NCI-H446 treated with DMSO at 0.1 percent for 48 hours (cell line): Measurements from ENCODE around the gene DEPDC5.
"Not testable (repeated sequence)": the region's sequence is repeated elsewhere in the genome, so short reads cannot be mapped to it uniquely, and the experiment has no call there.

Experiments
- DNase-seq: peaks from one replicate; lab custom pipeline; 2025; lab: John Stamatoyannopoulos, UW

DEPDC5 gene

GRCh38 chr22:31753634-31754501 is at the start of gene DEPDC5:
TSS of gene DEPDC5 (plus strand) at chr22:31754019. CDS start at chr22:31754922, 903 bp downstream.
- peak; percentile 87 for DNase-seq

- DNase-seq = no peak
Measured at GRCh38 chr22:31707519-31707918, 46.3 kb upstream of the DEPDC5 start.

- DNase-seq = not testable (repeated sequence)
Measured at GRCh38 chr22:31711226-31711625, 42.6 kb upstream of the DEPDC5 start.

GRCh38 chr22:31715147-31715778 is 38.6 kb upstream of the DEPDC5 start:
- DNase-seq = no peak

GRCh38 chr22:31719850-31720471 is 33.9 kb upstream of the DEPDC5 start:
- no peak for DNase-seq

- DNase-seq = no peak
Measured at GRCh38 chr22:31723723-31724122, 30.1 kb upstream of the DEPDC5 start.

- no peak for DNase-seq
Measured at GRCh38 chr22:31726692-31727091, 27.1 kb upstream of the DEPDC5 start.

- DNase-seq = no peak
Measured at GRCh38 chr22:31728857-31729256, 25.0 kb upstream of the DEPDC5 start.

- no peak for DNase-seq
Measured at GRCh38 chr22:31730344-31730711, 23.5 kb upstream of the DEPDC5 start.

GRCh38 chr22:31732089-31732829 is 21.6 kb upstream of the DEPDC5 start:
- no peak for DNase-seq

GRCh38 chr22:31733580-31734079 is 20.2 kb upstream of the DEPDC5 start:
- no peak for DNase-seq

GRCh38 chr22:31734512-31734911 is 19.3 kb upstream of the DEPDC5 start:
- no peak for DNase-seq

- DNase-seq = no peak
Measured at GRCh38 chr22:31736458-31736857, 17.4 kb upstream of the DEPDC5 start.

- DNase-seq = no peak
Measured at GRCh38 chr22:31737932-31738331, 15.9 kb upstream of the DEPDC5 start.

GRCh38 chr22:31738566-31738965 is 15.3 kb upstream of the DEPDC5 start:
- no peak for DNase-seq

- DNase-seq = no peak
Measured at GRCh38 chr22:31739795-31740201, 14.0 kb upstream of the DEPDC5 start.

- not testable (repeated sequence) for DNase-seq
Measured at GRCh38 chr22:31740314-31740713, 13.5 kb upstream of the DEPDC5 start.

GRCh38 chr22:31742115-31742514 is 11.7 kb upstream of the DEPDC5 start:
- DNase-seq = no peak

GRCh38 chr22:31742682-31743081 is 11.1 kb upstream of the DEPDC5 start:
- DNase-seq = no peak

GRCh38 chr22:31743871-31744270 is 9.9 kb upstream of the DEPDC5 start:
- no peak for DNase-seq

- no peak for DNase-seq
Measured at GRCh38 chr22:31747441-31747840, 6.4 kb upstream of the DEPDC5 start.

- DNase-seq = no peak
Measured at GRCh38 chr22:31748490-31748889, 5.3 kb upstream of the DEPDC5 start.
